Astrocyte of the spinal cord (primary cell): ENCODE data around the gene CD55.

Source experiments
- DNase-seq: peaks from one replicate; pipeline ENCODE4 v3.0.0; 2011; ENCODE audit warnings: low read depth, low spot score
- H3K4me3 ChIP-seq: 2 replicates; pipeline ENCODE4 v1.5.1; 2011; ENCODE audit warnings: low read depth, mild to moderate bottlenecking, low read length, moderate library complexity
- CTCF ChIP-seq: IDR thresholded peaks from 2 replicates; pipeline ENCODE4 v1.5.1; 2012; ENCODE audit warnings: low read depth, mild to moderate bottlenecking, low read length, inconsistent platforms
- in situ Hi-C: cut with HindIII; loops from 2 replicates; pipeline ENCODE4 v1.10.0; 2017; ENCODE audit warnings: low sequenced_read_pairs

CD55 gene

DNA sequence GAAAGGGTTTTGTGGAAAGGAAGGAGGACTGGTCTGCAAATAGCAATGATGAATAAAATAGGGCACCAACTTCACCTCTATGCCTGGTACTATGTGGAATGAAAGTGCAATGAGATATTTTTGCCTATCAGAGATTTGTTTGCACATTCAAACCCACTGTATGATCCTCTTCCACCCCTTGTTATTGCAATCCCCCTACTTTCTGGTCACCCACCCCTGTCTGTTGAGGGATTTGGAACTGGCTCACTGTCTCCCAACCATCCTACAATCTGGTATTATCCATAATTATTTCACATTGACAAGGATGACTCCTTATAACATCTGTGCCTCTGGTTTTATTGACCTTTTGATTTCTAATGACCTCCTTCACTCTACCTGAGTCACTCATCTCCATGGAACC, 42.4 kb downstream of the CD55 start:
- no peak overlapping the region for H3K4me3 ChIP-seq
- in situ Hi-C loops, result no loop called here
- TF ChIP-seq CTCF, result no peak
- no peak for DNase-seq

- H3K4me3 ChIP-seq, result no peak overlapping the region
- TF ChIP-seq CTCF, result no peak
- DNase-seq, result no peak
Measured at GRCh38 chr1:207364614-207365013, 43.1 kb downstream of the CD55 start.

GRCh38 chr1:207365063-207365462, 43.6 kb downstream of the CD55 start:
- no peak overlapping the region for H3K4me3 ChIP-seq
- in situ Hi-C loops, result no loop called here
- no peak for TF ChIP-seq CTCF
- no peak for DNase-seq

More at GRCh38 chr1:207364614-207365013, 43.1 kb downstream of the CD55 start:
- in situ Hi-C loops, result no loop called here

DNA sequence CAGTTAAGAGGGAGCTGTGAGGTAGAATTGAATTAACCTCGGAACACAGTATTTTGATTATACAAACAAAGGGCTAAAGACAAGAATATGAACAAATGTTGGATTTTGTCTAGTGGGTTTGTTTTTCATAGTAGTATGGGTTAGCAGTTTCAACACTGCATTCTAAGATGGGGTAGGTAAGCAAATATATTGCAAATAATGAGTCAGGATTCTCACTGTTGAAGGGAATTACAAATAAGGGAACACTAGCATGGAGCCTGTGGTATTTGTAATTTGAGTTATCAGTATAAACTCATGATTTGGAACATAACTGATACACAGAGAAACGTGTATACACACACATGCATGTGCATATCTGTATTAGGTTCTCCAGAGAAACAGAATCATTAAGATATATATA, 44.5 kb downstream of the CD55 start:
- no peak overlapping the region for H3K4me3 ChIP-seq
- in situ Hi-C loops, result no loop called here
- TF ChIP-seq CTCF, result no peak
- DNase-seq, result no peak

DNA sequence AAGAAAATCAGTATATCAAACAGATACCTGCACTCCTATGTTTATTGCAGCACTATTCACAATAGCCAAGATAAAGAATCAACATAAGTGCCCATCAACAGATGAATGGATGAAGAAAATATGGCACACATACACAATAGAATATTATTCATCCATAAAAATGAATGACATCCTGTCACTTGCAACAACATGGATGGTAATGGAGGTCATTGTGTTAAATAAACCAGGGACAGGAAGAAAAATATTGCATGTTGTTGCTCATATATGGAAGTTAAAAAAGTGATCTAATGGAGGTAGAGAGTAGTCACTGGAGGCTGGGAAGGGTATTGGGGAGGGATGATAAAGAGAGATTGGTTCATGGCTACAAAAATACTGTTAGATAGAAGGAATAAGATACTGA, 67.2 kb downstream of the CD55 start:
- in situ Hi-C loops, result no loop called here
- no peak overlapping the region for H3K4me3 ChIP-seq
- DNase-seq, result no peak
- no peak for TF ChIP-seq CTCF

GRCh38 chr1:207389728-207390464, 68.4 kb downstream of the CD55 start:
- in situ Hi-C loops, result no loop called here
- no peak for TF ChIP-seq CTCF
- DNase-seq, result peak; percentile 57
- H3K4me3 ChIP-seq, result no peak overlapping the region
